NCI-H1930 (cell line): ENCODE data around the gene ERMARD.

Experiments used
- DNase-seq, 2 experiments: peaks; one replicate each; lab custom pipeline; 2025; lab: John Stamatoyannopoulos, UW

ERMARD gene

DNA sequence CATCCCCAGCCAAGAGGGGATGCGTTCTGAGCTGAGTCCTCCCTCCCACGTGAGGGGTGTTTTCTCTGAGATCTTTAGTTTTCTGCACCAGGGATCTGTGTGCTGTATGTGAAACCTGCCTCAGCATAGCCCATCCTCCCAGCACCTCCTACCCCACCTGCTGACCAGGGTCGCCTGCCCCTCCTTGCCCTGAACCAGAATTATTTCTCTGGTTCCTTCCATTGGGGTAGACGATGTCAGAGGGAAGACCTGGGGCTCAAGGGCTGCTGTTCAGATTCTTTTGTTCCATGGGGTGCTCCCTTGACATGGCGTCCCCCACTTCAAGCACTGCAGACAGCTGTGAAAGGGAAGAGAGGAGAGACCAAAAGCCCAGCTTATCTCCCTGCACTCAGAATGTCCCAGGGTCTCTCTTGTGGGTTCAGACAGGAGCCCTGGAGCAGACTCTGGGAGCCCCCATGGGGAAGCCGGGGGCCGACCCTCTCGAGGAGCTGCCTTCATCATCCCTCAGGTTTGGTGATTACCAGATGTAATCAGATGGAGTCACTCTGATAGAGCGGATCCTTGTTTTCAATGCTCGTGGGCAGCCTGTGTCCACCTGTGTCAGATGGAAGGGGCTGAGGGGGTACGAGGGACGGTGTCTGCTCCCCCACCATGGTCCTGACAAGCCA is 74.3 kb downstream of the ERMARD start:
- no peak for DNase-seq

DNA sequence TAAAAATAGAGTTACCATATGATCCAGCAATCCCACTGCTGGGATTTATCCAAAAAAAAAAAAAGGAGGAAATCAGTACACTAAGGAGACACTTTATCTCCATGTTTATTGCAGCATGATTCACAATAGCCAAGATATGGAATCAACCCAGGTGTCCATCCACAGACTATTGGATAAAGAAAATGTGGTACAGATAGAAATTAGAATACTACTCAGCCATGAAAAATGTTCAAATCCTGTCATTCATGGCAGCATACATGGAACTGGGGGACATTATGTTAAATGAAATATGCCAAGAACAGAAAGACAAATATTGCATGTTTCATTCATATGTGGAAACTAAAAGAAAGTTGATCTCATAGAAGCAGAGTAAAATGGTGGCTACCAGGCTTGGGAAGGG is 75.3 kb downstream of the ERMARD start:
- DNase-seq = no peak

DNA sequence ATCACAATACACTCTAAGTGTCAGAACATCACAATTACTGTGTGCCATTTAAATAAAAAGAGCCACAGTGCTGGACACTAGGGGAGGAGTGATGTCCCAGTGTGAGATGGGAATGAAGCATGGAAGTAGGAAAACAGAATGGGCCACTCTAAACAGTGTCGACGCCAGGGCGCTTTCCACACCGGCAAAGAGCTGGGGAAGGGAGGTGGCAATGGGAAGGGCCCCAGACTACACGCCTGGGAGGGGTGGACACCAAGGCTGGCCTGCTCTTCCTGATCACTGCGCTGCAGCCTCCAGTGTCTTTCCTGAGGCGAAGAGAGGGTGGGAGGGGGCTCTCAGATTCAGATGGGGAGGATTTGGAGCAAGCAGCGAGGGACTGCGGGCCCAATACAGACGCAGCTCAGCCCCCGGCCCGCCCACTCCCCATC is 75.9 kb downstream of the ERMARD start:
- DNase-seq = no peak

DNA sequence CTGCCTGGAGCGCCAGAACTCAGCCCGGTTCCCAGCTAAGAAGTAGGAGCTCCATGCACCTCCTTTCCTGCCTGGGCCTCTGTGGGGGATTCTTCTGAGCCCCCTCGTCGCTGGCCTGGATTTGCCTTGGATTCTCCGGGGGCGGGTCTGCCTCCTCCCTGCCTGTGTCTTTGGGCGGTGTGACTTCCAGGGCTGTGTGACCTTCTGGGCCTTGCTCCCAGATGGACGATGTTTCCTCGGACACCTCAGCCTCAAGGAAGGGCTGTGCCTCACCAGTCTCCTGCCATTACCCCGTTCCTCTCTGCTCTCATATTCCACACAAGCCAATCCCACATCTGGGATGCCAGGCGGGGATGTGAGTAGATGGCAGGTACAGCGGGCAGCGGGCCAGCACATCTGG is 76.8 kb downstream of the ERMARD start:
- no peak for DNase-seq

DNA sequence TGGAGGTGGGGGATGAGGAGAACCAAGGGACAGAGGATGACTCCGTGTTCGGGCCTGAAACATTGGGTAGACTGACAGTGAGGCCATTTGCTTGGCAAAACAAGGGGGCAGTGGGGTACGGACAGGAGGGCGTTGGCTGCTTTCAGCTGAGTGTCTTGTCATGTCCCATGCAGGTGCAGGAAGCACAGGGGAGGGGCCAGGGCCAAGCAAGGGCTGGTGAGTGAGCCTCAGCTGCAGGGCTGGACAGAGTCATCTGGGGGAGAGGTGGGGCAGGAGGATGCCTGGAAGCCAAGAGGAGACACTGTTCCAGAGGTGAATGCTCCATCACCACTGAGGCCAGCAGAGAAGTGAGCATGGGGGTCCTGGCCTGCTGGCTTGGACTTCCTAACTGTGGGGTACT is 78.4 kb downstream of the ERMARD start:
- no peak for DNase-seq

DNA sequence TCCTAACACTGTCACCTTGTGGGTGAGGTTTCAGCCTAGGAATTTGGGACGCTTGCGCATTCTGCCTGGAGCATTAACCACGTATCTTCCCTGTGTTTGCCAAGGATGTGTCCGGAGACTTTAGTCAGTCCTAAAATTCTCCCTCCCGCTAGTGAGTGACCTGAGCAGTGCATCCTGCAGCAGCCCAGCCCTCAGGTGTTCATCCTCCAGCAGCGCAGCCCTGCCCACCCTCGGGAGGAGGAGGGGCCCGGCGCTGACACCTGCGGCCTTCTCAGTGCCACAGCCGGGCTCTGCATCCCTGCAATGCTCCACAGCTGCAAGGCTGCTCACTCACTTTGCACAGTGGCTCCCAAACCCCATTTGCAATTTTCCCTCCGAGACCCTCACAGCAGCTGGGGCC is 79.5 kb downstream of the ERMARD start:
- DNase-seq = no peak
